Muscle layer of colon (tissue), 2 donors: ENCODE measurements around the gene SMPD3.

ENCODE experiments used
- H3K27ac ChIP-seq: one replicate; pipeline ENCODE4 v1.7.0; 2013; ENCODE audit warnings: low read depth, mild to moderate bottlenecking, low read length, moderate library complexity
- H3K27me3 ChIP-seq, 2 donors: one replicate each; pipeline ENCODE4 v1.7.0; 2013; ENCODE audit warnings: low read length in 2 of 2, mild to moderate bottlenecking in 2 of 2; ENCODE audit not compliant: insufficient read depth in 2 of 2, control insufficient read depth in 1 of 2
- H3K36me3 ChIP-seq: one replicate; pipeline ENCODE4 v1.7.0; 2013; ENCODE audit warnings: mild to moderate bottlenecking, low read length; ENCODE audit not compliant: insufficient read depth
- H3K4me1 ChIP-seq: one replicate; pipeline ENCODE4 v1.7.0; 2013; ENCODE audit warnings: mild to moderate bottlenecking, low read length; ENCODE audit not compliant: insufficient read depth
- H3K4me3 ChIP-seq, 2 donors: one replicate each; pipeline ENCODE4 v1.7.0; 2013; ENCODE audit warnings: low read length in 2 of 2, low read depth in 1 of 2, mild to moderate bottlenecking in 1 of 2, moderate library complexity in 1 of 2
- H3K9ac ChIP-seq: one replicate; pipeline ENCODE4 v1.7.0; 2013; ENCODE audit warnings: low read length
- H3K9me3 ChIP-seq: one replicate; pipeline ENCODE4 v1.7.0; 2013; ENCODE audit warnings: mild to moderate bottlenecking, low read length
- donor health status: abdominal sarcoma.
- donor health status: Adenocarcinoma of cecum.

Gene SMPD3

DNA sequence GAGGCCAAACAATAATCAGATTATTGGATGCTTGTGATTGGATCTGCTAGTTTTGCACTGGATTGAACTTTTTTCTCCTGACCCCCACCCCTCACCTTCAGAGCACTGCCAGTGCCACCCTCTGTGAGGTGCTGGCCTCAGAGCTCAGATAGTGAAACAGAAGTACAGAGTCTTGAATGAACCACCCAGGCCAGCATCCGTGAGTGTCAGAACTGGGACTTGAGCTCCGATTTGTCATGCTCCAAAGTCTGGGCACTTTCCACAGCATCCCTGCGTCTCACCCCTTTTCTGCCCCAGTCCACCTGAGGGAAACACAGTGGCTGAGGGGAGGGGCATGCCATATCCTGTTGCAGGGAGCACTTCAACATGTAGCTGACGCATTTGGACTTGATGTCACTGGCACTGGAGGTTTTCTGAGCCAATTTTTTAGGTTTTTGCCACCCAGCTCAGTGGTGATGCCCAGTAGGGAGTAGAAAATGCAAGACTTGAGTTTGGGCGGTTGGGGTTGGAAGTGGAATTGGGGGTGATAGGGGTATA is 47.3 kb downstream of the SMPD3 start:
- Histone ChIP-seq H3K27me3 (no peaks in the 10 kb centered on the region), H3K36me3 (no peaks in the 10 kb centered on the region), H3K9me3 (no peaks in the 10 kb centered on the region), H3K27ac (no peak overlapping the region), H3K9ac (no peak overlapping the region), H3K4me1 (no peaks in the 10 kb centered on the region), H3K4me3 (no peak overlapping the region)

GRCh38 chr16:68400083-68400923 is 48.0 kb downstream of the SMPD3 start:
- no peak overlapping the region for H3K4me3 ChIP-seq
- no peaks in the 10 kb centered on the region for H3K36me3 ChIP-seq
- H3K4me1 ChIP-seq: no peaks in the 10 kb centered on the region
- H3K27me3 ChIP-seq: no peaks in the 10 kb centered on the region
- no peak overlapping the region for H3K27ac ChIP-seq
- no peak overlapping the region for H3K9ac ChIP-seq
- no peaks in the 10 kb centered on the region for H3K9me3 ChIP-seq

- Histone ChIP-seq H3K27me3 (no peaks in the 10 kb centered on the region), H3K27ac (no peak overlapping the region), H3K9ac (no peak overlapping the region), H3K4me3 (no peak overlapping the region), H3K36me3 (no peaks in the 10 kb centered on the region), H3K4me1 (no peaks in the 10 kb centered on the region), H3K9me3 (no peaks in the 10 kb centered on the region)
These were observed 48.9 kb downstream of the SMPD3 start for GRCh38 chr16:68399456-68399855.

DNA sequence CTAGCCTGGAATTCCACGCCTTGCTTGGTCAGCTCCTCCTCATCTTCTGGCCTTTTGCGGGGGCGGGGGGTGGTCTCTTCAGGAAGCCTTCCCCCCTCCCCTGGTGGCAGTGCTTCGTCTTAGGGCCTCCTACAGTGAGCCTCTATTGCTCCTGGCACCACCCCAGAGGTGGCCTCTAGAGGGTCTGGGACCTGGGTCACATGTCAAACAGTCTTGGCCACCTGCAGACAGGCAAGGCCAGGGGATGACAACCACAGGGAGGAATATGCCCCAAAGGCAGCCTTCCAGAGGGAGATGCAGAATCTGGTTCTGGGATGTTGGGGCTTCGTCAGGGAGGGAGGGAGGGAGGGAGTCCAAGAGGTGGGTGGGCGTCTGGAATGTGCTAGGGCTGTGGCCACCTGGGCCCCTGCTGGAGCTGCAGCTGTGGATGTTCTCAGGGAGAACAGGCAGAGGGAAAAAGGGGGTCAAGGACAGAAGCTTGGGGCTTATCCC is 50.6 kb downstream of the SMPD3 start:
- Histone ChIP-seq H3K4me3 (no peak overlapping the region), H3K9ac (no peak overlapping the region), H3K36me3 (no peaks in the 10 kb centered on the region), H3K9me3 (no peaks in the 10 kb centered on the region), H3K27me3 (no peaks in the 10 kb centered on the region), H3K4me1 (no peaks in the 10 kb centered on the region), H3K27ac (no peak overlapping the region)

GRCh38 chr16:68396481-68396880 is 51.8 kb downstream of the SMPD3 start:
- no peak overlapping the region for H3K4me3 ChIP-seq
- H3K27ac ChIP-seq: no peak overlapping the region
- no peaks in the 10 kb centered on the region for H3K36me3 ChIP-seq
- H3K9ac ChIP-seq: no peak overlapping the region
- no peaks in the 10 kb centered on the region for H3K4me1 ChIP-seq
- no peaks in the 10 kb centered on the region for H3K27me3 ChIP-seq
- H3K9me3 ChIP-seq: no peaks in the 10 kb centered on the region

GRCh38 chr16:68395815-68396214 is 52.5 kb downstream of the SMPD3 start:
- no peak overlapping the region for H3K27ac ChIP-seq
- no peak overlapping the region for H3K9ac ChIP-seq
- H3K9me3 ChIP-seq: no peaks in the 10 kb centered on the region
- H3K27me3 ChIP-seq: no peaks in the 10 kb centered on the region
- no peak overlapping the region for H3K4me3 ChIP-seq
- no peaks in the 10 kb centered on the region for H3K36me3 ChIP-seq
- no peaks in the 10 kb centered on the region for H3K4me1 ChIP-seq

GRCh38 chr16:68395167-68395786 is 53.0 kb downstream of the SMPD3 start:
- H3K4me3 ChIP-seq: no peak overlapping the region
- H3K9me3 ChIP-seq: no peaks in the 10 kb centered on the region
- H3K9ac ChIP-seq: no peak overlapping the region
- H3K4me1 ChIP-seq: no peaks in the 10 kb centered on the region
- H3K27me3 ChIP-seq: no peaks in the 10 kb centered on the region
- no peaks in the 10 kb centered on the region for H3K36me3 ChIP-seq
- H3K27ac ChIP-seq: no peak overlapping the region

- no peaks in the 10 kb centered on the region for H3K27me3 ChIP-seq
- H3K36me3 ChIP-seq: no peaks in the 10 kb centered on the region
- H3K27ac ChIP-seq: no peak overlapping the region
- H3K4me3 ChIP-seq: no peak overlapping the region
- no peaks in the 10 kb centered on the region for H3K4me1 ChIP-seq
- no peaks in the 10 kb centered on the region for H3K9me3 ChIP-seq
- no peak overlapping the region for H3K9ac ChIP-seq
These were observed 55.0 kb downstream of the SMPD3 start for GRCh38 chr16:68393333-68393732.

- H3K9me3 ChIP-seq: no peaks in the 10 kb centered on the region
- no peaks in the 10 kb centered on the region for H3K4me1 ChIP-seq
- H3K4me3 ChIP-seq: no peak overlapping the region
- H3K27ac ChIP-seq: no peak overlapping the region
- H3K9ac ChIP-seq: no peak overlapping the region
- no peaks in the 10 kb centered on the region for H3K27me3 ChIP-seq
- H3K36me3 ChIP-seq: no peaks in the 10 kb centered on the region
These were observed 58.4 kb downstream of the SMPD3 start for GRCh38 chr16:68389750-68390371.

DNA sequence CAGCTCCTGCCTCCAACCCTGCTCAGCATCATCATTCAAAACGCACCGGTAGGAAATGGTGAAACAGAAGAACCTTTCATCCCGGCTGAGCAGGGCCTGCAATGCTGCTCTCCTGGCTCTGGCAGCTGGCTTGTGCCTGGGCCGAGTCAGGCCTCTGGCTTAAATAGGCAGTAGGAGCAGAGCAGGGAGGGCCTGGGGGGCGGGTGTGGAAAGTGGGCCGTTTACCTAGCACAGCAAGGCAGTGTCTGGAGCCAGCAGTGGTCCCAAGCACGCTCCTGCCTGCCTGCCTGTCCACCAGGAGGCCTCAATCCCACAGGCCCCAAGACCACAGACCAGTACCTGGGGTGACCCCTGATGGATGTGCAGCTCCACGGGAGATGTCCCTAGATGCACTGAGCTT is 59.3 kb downstream of the SMPD3 start:
- Histone ChIP-seq H3K4me1 (no peaks in the 10 kb centered on the region), H3K9ac (no peak overlapping the region), H3K9me3 (no peaks in the 10 kb centered on the region), H3K36me3 (no peaks in the 10 kb centered on the region), H3K4me3 (no peak overlapping the region), H3K27ac (no peak overlapping the region), H3K27me3 (no peaks in the 10 kb centered on the region)

DNA sequence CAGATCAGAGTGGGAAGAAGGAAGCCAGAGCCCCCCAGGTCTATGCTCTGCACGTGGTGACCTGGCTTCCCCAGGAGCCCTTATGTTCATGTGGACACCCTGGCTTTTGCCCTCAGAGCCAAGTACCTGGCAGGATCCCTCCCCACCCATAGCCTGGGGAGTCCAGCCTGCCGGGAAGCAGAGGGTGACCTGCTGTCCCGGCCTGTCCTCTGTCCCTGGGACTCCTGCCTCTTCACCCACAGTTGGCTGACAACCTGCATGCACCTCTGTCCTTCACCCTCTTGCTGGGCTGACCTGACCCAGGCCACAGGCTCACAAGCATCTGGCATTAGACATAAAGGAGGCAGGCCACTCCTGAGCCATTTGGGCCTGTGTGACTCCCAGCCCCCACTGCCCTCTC is 60.2 kb downstream of the SMPD3 start:
- Histone ChIP-seq H3K36me3 (no peaks in the 10 kb centered on the region), H3K9me3 (no peaks in the 10 kb centered on the region), H3K4me1 (no peaks in the 10 kb centered on the region), H3K27ac (no peak overlapping the region), H3K27me3 (no peaks in the 10 kb centered on the region), H3K9ac (no peak overlapping the region), H3K4me3 (no peak overlapping the region)
